ENCODE data around the gene SLC4A7.
"Not testable (repeated sequence)": the region's sequence is repeated elsewhere in the genome, so short reads cannot be mapped to it uniquely, and the experiment has no call there.

Gene SLC4A7

GRCh38 chr3:27484015-27484844 is at the start of gene SLC4A7:
Gene SLC4A7, minus strand, starts transcription at chr3:27484384. Its CDS starts 258 bp downstream, at chr3:27484126.
- peak; percentile 96 for DNase-seq

- DNase-seq: no peak
These were observed 49.0 kb upstream of the SLC4A7 start for GRCh38 chr3:27533261-27533607.

- no peak for DNase-seq
These were observed 48.5 kb upstream of the SLC4A7 start for GRCh38 chr3:27532426-27533260.

- not testable (repeated sequence) for DNase-seq
These were observed 47.1 kb upstream of the SLC4A7 start for GRCh38 chr3:27531193-27531751.

GRCh38 chr3:27528791-27529190 is 44.6 kb upstream of the SLC4A7 start:
- no peak for DNase-seq

- no peak for DNase-seq
These were observed 42.6 kb upstream of the SLC4A7 start for GRCh38 chr3:27526614-27527315.

GRCh38 chr3:27521872-27522265 is 37.7 kb upstream of the SLC4A7 start:
- no peak for DNase-seq

- DNase-seq: no peak
These were observed 37.1 kb upstream of the SLC4A7 start for GRCh38 chr3:27521179-27521871.

- no peak for DNase-seq
These were observed 27.7 kb upstream of the SLC4A7 start for GRCh38 chr3:27511724-27512422.

- peak; percentile 64 for DNase-seq
These were observed 25.2 kb upstream of the SLC4A7 start for GRCh38 chr3:27509376-27509775.

- no peak for DNase-seq
These were observed 24.2 kb upstream of the SLC4A7 start for GRCh38 chr3:27508424-27508823.

- DNase-seq: no peak
These were observed 23.5 kb upstream of the SLC4A7 start for GRCh38 chr3:27507515-27508266.

- no peak for DNase-seq
These were observed 22.9 kb upstream of the SLC4A7 start for GRCh38 chr3:27507111-27507510.

GRCh38 chr3:27504749-27505148 is 20.6 kb upstream of the SLC4A7 start:
- DNase-seq: no peak

GRCh38 chr3:27503526-27503925 is 19.3 kb upstream of the SLC4A7 start:
- no peak for DNase-seq

GRCh38 chr3:27501759-27502158 is 17.6 kb upstream of the SLC4A7 start:
- DNase-seq: no peak

GRCh38 chr3:27500986-27501385 is 16.8 kb upstream of the SLC4A7 start:
- no peak for DNase-seq

GRCh38 chr3:27500035-27500434 is 15.9 kb upstream of the SLC4A7 start:
- DNase-seq: peak; percentile 57

- DNase-seq: no peak
These were observed 10.6 kb upstream of the SLC4A7 start for GRCh38 chr3:27494784-27495183.

- no peak for DNase-seq
These were observed 4.6 kb upstream of the SLC4A7 start for GRCh38 chr3:27488821-27489220.

- DNase-seq: no peak
These were observed 3.2 kb upstream of the SLC4A7 start for GRCh38 chr3:27487383-27487782.

Data from hematopoietic multipotent progenitor cell treated with erythropoietin and hydrocortisone succinate and interleukin-3 and kit ligand, for 6 days (in vitro differentiated cells).